Measurements from ENCODE around the gene MSI1.

GRCh38 chr12:120337730-120338129 lies 31.2 kb downstream of the MSI1 start:
- TF ChIP-seq EZH2 (IDR thresholded peaks at IDR 0.05; ENCODE audit: borderline replicate concordance, low read depth, low read length, poor library complexity, severe bottlenecking) (no peak), CTCF (conservative IDR thresholded peaks at IDR 0.05; ENCODE audit: low read depth, low read length) (no peak)
